ENCODE results near the gene CLP1.

The CLP1 gene

DNA sequence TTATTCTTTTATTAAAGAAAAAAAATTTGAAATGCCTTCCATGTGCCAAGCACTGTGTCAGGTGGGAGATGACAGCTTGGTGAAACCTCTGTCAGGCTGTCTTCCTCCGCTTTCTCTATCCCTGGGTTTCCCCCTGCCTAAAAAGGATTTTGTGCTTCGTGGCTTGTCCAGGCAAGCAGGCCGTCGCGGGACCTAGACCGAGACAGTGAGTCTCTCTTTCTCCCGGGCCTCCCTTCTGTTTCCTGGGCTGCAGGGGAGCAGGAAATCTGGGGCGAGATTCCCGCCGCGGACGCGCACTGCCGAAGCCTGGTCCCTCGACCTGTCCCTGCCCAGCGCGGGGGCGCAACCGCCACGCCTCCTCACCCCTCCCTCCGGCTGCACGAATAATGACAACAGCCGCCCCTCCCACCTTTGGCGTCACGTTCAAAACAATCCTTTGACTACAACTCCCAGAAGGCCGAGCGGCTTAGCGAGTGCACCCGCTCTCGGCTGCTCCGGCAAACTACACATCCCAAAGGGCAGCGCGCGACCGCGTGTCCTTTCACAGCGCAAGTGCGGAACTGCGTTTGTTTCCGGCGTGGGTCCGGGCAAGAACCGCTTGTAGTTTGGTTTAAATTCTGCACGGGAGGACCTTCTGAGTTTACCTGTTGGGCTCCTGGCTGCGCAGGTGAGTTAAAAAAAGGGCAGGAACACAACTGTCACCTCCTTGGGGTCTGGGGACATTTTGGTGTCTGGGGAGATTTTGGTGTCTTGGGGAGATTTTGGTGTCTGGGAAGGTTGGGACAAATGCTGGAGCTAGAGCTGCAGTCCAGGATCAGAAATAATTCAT, at the start of gene CLP1:
Gene CLP1, plus strand, starts transcription at position 569 of the 829 bp plus-strand sequence. CDS start 1,715 bp downstream, outside the sequence.
- peak; percentile 97 for DNase-seq

DNA sequence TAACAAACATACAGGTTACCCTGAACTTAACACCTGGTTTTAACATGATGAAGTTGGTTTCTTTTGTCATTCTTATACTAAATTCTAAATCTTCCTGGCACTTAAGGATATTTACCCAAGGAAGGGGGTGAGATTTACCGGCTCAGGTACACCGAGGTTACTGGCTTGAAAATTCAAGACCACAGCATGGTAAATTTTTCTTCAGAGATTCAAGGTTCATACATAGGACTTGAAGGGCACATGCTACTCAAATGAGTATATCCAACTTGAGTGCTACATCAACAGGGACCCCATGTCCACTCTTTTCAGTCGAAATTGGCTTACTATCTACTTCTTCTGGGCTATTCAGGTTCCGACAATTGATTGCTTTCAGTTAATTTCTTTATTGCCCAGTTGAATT, 47.4 kb upstream of the CLP1 start:
- no peak for DNase-seq

DNA sequence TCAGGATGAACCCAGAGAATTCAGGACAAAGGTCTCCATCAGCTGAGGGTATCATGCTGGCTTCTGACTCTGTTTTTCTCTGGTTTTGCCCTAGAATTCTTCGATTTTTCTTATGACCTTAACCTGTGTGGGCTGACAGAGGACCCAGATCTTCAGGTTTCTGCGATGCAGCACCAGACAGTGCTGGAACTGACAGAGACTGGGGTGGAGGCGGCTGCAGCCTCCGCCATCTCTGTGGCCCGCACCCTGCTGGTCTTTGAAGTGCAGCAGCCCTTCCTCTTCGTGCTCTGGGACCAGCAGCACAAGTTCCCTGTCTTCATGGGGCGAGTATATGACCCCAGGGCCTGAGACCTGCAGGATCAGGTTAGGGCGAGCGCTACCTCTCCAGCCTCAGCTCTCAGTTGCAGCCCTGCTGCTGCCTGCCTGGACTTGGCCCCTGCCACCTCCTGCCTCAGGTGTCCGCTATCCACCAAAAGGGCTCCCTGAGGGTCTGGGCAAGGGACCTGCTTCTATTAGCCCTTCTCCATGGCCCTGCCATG, 43.3 kb upstream of the CLP1 start:
- DNase-seq: no peak

DNA sequence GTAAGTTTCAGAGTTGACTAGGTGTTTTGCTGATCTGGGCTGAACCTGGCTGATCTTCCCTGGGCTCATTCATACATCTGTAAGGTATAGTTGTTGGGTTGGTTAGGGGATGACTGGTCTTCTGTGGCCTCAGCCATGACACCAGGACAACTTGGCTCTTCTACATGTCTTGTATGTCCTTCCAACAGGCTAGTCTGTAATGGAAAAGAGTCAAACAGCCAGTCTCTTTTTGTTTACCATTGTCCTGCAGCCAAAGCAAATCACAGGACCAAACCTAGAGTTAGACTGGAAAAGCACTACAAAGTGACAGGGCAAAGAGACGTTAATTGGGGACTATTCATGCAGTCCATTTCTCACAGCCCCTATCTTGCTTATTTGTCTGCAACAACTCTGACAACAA, 42.3 kb upstream of the CLP1 start:
- DNase-seq: no peak

GRCh38 chr11:57616595-57616994, 41.0 kb upstream of the CLP1 start:
- DNase-seq: no peak

GRCh38 chr11:57618438-57618837, 39.1 kb upstream of the CLP1 start:
- no peak for DNase-seq

GRCh38 chr11:57619331-57619730, 38.2 kb upstream of the CLP1 start:
- DNase-seq: no peak

DNA sequence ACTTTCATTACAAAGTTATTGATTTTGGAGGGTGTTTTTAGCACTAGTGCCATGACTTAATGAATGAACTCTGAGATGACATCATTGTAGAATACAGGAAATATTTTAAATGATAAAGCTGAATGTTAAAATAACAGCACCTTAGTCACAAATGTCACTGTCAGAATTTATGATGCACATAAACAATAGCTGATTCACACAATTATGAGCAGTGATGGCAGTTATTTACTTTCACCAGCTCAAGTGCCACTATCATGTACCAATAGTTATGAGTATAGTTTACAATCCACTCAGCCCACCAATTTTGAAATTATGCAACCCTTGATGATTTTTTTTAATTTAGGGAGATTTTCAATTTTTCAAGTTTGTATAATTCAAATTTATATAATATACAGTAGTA, 37.1 kb upstream of the CLP1 start:
- no peak for DNase-seq

DNA sequence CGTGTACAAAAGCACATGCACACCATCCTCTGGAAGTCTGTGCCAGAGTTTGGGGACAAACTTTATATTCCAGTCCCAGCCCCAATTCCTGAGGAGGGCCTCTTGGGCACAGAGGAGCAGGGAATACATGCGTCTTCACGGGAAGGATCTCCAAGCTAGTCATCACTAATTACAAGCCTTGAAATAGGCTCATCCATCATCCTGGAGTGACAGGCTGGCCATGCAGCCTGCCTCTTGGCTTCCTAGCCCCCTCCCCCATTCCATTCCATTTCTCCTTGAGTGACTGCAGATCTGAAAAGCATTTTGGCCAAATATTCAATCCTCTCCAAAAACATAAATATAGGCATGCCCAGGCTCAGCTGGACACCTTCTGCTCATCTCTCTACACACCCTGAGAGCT, 35.3 kb upstream of the CLP1 start:
- no peak for DNase-seq

DNA sequence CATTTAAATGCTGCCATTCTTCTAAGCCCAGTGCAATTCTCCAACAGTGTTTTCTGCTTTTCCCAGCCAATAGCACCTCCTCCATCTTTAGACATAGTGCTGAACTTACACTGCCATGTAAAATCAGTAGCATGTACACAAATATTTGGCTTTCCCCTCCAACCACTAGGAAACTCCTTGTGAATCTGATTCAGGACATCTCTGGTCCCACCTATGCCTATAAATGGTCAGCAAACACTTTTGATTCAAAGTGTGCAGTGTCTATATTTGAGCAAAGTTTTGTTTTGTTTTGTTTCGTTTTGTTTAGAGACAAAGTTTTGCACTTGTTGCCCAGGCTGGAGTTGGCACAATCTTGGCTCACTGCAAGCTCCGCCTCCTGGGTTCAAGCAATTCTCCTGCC, 32.7 kb upstream of the CLP1 start:
- DNase-seq: no peak

DNA sequence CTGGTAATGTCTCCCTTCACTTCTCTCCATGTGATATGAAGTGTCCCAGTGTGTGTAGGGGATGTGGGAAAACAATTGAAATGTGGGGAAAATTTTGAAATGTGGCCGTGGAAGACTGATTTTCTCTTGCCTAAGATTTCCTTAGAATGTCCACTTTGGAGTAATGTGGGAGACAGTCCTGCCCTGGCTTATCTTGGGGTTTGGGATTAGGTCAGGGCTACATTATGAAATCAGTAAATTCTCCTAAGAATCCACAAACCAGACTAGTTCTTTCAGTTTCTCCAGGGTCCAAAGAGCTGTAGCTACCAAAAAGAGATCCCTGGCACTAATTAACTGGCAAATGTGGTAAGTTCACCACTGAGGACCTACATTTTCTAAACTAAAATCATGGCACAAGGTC, 30.7 kb upstream of the CLP1 start:
- no peak for DNase-seq

DNA sequence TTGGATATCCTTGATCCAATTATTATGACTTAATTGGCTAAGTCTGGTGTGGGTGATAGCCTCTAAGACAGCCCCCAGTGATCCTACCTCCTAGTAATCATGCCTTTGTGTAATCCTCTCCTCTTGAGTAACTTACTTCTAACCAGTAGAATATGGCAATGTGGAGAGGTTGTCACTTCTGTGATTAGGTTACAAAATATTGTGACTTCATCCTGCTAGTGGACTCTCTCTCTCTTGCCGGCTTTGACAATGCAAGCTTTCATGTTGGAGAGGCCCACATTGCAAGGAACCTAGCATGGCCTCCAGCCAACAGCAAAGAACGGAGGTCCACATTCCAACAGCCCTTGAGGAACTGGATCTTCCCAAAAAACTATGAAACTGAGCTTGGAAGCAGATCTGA, 27.4 kb upstream of the CLP1 start:
- no peak for DNase-seq

DNA sequence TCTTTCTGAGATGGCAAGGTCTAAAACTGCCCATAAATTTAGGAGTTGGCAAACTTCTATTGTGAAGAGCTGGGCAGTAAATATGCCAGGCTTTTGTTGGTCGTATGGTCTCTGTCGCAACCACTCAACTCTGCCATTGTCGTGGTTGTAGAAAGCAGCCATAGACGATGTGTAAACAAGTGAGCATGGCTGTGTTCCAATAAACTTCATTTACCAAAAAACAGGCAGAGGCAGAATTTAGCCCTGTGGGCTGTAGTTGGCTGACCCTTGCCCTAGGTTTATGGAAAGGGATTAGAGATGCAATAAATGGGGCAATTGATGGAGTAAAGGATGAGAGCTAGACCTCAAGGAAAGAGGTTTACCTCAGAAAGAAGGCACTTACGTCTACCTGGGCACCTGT, 25.4 kb upstream of the CLP1 start:
- DNase-seq: no peak

DNA sequence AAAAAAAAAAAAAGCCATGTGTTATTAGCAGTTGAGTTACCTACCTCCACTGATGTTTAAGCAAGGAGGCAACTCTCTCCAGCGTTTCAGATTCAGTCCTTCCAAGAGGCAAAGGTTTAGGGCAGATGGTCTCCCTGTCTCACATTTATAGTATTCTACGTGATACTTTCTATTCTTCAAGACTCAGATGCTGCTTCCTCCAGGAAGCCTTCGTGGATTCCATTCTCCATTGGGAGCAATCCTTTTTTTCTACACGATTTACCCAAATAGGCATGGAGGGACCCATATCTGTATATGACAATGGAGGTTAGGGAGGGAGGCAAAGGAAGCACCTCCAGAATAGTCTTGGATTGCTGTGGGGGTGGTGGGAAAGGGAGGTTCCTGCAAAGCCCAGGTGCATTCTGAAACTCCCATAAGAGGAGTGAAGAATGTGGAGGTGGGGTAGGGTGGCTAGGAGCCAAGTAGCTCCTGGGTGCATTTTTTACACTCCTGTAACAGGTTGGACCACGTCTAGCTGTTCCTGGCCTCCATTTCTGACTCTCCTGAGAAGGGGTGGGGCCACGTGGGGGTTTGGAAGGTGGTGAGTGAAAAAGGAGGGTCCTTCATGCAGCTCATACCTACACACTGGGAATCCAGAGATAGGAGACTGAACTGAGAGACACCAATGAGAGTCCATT, 24.0 kb upstream of the CLP1 start:
- DNase-seq: no peak

DNA sequence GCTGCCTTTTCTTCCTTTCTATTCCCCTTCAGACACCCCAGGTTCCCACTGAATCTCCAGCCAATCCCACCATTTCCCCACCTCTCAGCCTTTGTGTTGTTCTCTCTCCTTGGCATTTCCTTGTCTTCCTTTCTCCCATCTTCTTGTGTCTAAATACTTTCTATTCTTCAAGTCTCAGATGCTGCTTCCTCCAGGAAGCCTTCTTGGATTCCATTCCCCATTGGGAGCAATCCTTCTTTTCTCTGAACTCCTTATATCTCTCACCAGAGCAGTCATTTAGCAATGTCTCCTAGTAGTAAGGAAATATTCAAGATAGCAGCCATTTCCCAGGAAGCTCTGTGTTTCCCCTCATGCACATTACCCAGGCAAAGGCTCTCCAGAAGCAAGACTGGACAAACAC, 23.3 kb upstream of the CLP1 start:
- no peak for DNase-seq

DNA sequence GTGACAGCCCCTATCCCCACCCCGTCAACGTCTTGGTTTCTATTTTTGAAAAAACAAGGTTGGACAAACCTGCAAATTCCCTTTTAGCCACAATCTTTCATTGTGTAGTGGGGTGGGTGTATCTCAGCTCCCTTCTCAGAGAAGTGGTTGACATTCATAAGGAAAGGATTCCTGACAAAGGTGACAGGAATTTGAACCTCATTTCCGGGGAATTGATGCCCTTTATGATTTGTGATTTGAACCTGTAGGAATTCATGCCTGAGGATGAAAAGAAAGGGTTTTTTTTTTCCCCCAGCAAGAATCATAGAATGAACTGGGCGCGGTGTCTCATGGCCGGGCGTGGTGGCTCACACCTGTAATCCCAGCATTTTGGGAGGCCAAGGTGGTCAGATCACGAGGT, 22.3 kb upstream of the CLP1 start:
- no peak for DNase-seq

GRCh38 chr11:57637626-57638004, 19.9 kb upstream of the CLP1 start:
- DNase-seq: no peak

DNA sequence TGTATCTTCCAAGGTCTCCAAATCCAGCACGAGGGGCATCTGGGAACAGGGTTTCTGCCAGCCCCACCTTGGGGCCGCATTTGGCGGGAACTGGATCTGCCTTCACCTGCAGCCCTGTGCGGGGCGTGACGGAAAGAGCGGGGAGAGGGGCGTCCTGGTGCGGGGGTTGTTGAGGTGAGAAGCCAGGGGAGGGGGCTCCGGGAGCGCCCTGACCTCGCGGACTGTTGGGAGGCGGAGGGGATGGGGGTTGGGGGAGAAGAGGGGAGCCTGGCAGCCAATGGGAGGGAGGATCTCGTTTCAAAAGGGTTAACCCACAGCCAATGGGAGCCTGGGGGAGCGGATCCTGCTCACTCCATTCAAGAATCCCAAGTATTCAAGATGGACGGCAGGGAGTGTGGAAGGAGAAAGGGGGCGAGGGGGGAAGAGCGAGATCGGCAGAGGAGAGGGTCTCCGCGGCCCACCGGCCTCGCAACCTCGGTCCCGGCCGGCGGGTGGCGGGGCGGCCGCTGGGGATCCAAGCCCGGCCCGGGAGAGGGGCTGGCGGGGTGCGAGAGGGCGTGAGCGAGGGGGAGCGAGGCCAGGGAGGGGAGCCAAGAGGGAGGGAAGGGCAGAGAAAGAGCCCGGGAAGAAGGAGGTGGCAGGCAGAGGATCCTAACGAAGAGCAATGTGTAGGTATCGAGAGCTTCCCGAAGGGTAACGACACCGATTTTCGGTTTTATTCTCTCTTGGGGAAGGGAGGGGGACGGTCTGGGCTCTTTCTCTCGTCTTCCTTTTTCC, 19.4 kb upstream of the CLP1 start:
- DNase-seq: no peak

DNA sequence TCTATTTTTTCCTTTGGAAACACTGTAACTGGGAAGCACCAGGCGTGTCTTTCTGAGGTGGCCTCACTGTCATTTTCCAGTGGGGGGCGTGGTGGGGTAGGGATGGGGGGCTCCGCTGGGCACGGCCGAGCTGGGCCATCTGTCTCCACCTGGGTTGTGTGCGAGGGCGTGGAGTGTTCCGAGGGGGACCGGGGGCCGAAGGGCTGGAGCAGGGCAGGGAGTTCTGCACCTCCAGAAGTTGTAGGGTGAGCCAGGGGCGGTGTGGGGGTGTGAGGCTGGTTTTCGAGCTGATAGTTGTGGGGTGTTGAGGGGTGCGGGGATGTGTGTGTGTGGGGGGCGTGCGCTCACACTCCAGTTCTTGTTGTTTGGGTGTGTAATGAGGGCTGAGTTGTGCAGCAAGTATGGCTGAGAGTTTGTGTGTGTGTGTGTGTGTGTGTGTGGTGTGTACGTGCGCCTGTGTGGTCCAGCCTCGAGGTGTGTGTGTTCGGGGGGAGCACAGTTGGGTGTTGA, 18.7 kb upstream of the CLP1 start:
- no peak for DNase-seq

DNA sequence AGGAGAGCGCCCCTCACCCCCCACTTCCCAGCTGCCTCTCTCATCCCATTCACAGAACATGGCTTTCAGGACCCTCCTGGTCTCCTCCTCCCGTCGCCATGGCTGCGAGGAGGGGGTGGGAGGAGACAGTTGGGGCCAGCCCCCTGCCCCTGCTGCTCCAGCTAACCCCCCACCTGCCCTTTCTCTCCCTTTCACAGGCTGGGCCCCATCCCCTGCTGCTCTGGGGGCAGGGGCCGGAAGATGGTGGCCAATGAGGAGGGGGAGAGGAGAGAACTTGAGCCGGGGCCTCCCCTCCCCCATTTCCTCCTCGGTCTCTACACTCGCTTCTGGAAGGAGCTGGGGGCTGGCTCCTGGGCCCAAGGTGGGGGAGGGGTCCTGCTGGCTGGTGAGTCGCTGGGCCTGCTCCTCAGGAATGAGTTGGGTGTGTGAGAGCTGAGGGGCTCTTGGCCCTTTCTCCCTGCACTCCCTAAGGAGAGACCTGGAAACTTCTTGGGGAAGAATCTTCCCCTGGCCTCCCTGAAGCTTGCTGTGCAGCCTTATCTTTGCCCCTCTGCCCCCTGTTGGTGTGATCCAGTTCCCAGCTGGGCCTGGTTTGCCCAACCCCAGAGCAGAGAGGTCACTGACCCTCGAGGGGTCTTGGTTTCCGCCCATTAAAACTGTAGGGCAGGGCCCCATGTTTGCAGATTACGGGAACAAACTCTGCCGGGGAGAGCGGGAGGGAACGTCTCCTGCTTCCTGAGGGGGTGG, 18.1 kb upstream of the CLP1 start:
- no peak for DNase-seq

GRCh38 chr11:57640068-57640800, 17.3 kb upstream of the CLP1 start:
- DNase-seq: no peak

Data from stimulated activated CD4-positive, alpha-beta T cell treated with anti-CD3 and anti-CD28 coated beads, Interleukin-12 subunit alpha, Interleukin-12 subunit beta, amount 100 ng/mL, for 4 hours (primary cell).